GM19099 (cell line): Measurements from ENCODE around the gene CRYBG1.

Experiments used
- POLR2A ChIP-seq: IDR thresholded peaks from 3 replicates; pipeline ENCODE4 v1.6.1; 2011; ENCODE audit warnings: low read depth; ENCODE audit not compliant: insufficient read length; ENCODE audit errors: extremely low read depth

CRYBG1 gene

GRCh38 chr6:106527979-106528378, 167.5 kb downstream of the CRYBG1 start:
- no peak for TF ChIP-seq POLR2A

- TF ChIP-seq POLR2A, result no peak
Observed at GRCh38 chr6:106528521-106528920, 168.0 kb downstream of the CRYBG1 start.

- TF ChIP-seq POLR2A, result no peak
Observed at GRCh38 chr6:106529438-106529837, 168.9 kb downstream of the CRYBG1 start.

- no peak for TF ChIP-seq POLR2A
Observed at GRCh38 chr6:106530026-106530425, 169.5 kb downstream of the CRYBG1 start.

GRCh38 chr6:106530502-106530901, 170.0 kb downstream of the CRYBG1 start:
- TF ChIP-seq POLR2A, result no peak

- TF ChIP-seq POLR2A, result no peak
Observed at GRCh38 chr6:106533054-106533453, 172.5 kb downstream of the CRYBG1 start.

- TF ChIP-seq POLR2A, result no peak
Observed at GRCh38 chr6:106534004-106534403, 173.5 kb downstream of the CRYBG1 start.

GRCh38 chr6:106534564-106534982, 174.1 kb downstream of the CRYBG1 start:
- no peak for TF ChIP-seq POLR2A

- no peak for TF ChIP-seq POLR2A
Observed at GRCh38 chr6:106535012-106535411, 174.5 kb downstream of the CRYBG1 start.

GRCh38 chr6:106536357-106536756, 175.8 kb downstream of the CRYBG1 start:
- no peak for TF ChIP-seq POLR2A

GRCh38 chr6:106536851-106537250, 176.3 kb downstream of the CRYBG1 start:
- no peak for TF ChIP-seq POLR2A

GRCh38 chr6:106537662-106538061, 177.1 kb downstream of the CRYBG1 start:
- no peak for TF ChIP-seq POLR2A

GRCh38 chr6:106538145-106538544, 177.6 kb downstream of the CRYBG1 start:
- no peak for TF ChIP-seq POLR2A

GRCh38 chr6:106539936-106540335, 179.4 kb downstream of the CRYBG1 start:
- TF ChIP-seq POLR2A, result no peak

GRCh38 chr6:106540432-106540831, 179.9 kb downstream of the CRYBG1 start:
- no peak for TF ChIP-seq POLR2A

GRCh38 chr6:106540907-106541306, 180.4 kb downstream of the CRYBG1 start:
- no peak for TF ChIP-seq POLR2A

GRCh38 chr6:106546261-106546690, 185.8 kb downstream of the CRYBG1 start:
- TF ChIP-seq POLR2A, result no peak
